ENCODE data around the gene PTF1A. TPM values are rescaled to one million over a fixed set of nuclear protein-coding genes. Genes with fewer than 3 reads are reported as not detected.

PTF1A gene
- total RNA-seq, 2 experiments from 2014 or later: not detected

DNA sequence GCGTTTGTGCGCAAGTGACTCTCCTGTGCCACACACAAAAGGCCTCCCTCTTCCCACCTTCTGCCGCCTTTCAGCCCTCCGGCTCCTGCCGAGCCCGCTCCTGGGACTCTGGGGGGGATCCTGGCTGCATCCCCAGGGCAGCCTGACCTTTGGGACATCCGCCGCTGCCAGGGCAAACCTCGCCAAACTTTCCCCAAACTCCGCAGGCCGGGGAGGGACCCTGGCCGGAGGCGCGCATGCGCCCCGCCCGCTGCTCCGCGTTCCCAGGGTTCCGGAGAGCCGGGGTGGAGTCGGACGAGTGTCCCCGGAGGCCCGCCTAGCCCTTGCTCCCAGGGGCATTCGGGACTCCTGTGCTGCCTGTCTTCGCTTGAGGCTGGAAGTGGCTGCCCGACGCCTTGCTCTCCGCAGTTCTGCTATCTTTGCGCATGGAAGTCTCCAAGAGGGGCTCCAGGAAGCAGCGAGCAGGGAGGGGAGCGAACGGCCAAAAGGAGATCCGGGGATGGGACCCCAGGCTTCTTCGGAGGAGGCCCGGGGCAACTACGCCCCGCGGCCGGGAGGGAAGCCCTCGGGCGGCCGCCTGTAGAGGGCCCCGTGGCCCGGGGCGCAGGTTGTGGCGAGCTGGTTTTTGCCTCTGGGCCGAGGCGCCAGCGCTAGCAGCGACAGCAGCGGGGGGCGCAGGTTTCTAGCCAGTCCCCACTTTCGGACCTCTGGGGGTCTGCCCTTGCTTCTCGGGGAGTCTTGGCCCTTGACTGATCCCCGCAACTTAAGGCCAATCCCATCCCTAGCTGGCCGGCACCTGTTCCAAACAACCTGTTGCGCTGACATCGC is 7.0 kb downstream of the PTF1A start:
- intact Hi-C loops (cut with micrococcal nuclease): no loop called here
- no peak for ATAC-seq
- Mint-ChIP-seq H3K36me3 (ENCODE audit: low read depth) (no peaks in the 10 kb centered on the region), H3K27me3 (peaks cover 72% of the 10 kb centered on the region), H3K4me3 (no peak overlapping the region), H3K4me1 (ENCODE audit: low read depth) (no peaks in the 10 kb centered on the region), H3K27ac (no peak overlapping the region), H3K9me3 (no peaks in the 10 kb centered on the region)
- CTCF ChIA-PET: no interaction called here
- TF ChIP-seq, protein P1, sequence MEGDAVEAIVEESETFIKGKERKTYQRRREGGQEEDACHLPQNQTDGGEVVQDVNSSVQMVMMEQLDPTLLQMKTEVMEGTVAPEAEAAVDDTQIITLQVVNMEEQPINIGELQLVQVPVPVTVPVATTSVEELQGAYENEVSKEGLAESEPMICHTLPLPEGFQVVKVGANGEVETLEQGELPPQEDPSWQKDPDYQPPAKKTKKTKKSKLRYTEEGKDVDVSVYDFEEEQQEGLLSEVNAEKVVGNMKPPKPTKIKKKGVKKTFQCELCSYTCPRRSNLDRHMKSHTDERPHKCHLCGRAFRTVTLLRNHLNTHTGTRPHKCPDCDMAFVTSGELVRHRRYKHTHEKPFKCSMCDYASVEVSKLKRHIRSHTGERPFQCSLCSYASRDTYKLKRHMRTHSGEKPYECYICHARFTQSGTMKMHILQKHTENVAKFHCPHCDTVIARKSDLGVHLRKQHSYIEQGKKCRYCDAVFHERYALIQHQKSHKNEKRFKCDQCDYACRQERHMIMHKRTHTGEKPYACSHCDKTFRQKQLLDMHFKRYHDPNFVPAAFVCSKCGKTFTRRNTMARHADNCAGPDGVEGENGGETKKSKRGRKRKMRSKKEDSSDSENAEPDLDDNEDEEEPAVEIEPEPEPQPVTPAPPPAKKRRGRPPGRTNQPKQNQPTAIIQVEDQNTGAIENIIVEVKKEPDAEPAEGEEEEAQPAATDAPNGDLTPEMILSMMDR (IDR thresholded peaks at IDR 0.05): no peak
- DNase-seq: no peak
- POLR2A ChIA-PET: no interaction called here

DNA sequence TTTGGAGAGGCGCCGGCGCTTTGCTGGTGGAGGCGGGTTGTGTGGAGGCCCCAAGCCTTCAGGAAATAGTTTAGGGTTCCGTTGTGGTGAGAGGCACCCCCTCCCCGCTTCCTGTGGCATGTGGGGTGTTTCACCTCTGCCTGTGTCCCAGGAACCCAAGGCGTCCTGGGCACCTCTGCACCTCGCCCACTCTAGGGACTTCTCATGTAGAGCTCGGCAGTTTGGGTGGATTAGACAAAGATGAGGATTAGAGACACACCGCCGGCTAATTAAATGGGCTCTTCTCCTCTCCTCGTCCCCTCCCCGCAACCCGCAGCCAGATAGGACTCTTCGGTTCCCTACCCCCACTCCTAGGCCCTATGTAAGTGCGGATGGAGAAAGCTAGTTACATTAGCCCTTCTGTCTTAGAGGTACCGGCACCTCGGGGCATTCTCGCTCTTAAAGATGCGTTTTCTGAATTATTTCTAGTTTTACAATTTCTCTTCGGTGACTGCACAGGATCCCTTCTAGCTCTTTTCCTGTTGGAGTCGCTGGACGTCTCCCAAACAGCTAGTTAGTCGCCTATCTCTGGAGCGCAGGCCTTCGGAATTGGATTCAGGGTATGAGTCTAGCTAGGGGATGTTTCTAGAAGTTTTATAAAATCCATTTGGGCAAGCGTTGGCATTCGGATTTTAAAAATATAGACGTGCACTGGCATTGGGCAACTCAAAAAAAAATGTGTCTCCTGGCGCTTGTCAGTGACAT is 7.8 kb downstream of the PTF1A start:
- Mint-ChIP-seq H3K4me1 (ENCODE audit: low read depth) (no peaks in the 10 kb centered on the region), H3K36me3 (ENCODE audit: low read depth) (no peaks in the 10 kb centered on the region), H3K27me3 (peaks cover 74% of the 10 kb centered on the region), H3K4me3 (no peak overlapping the region), H3K9me3 (no peaks in the 10 kb centered on the region), H3K27ac (no peak overlapping the region)
- no peak for DNase-seq
- ChIA-PET CTCF (no interaction called here), POLR2A (no interaction called here)
- intact Hi-C loops (cut with micrococcal nuclease): no loop called here
- TF ChIP-seq, protein P1 (IDR thresholded peaks at IDR 0.05): no peak
- ATAC-seq: no peak

DNA sequence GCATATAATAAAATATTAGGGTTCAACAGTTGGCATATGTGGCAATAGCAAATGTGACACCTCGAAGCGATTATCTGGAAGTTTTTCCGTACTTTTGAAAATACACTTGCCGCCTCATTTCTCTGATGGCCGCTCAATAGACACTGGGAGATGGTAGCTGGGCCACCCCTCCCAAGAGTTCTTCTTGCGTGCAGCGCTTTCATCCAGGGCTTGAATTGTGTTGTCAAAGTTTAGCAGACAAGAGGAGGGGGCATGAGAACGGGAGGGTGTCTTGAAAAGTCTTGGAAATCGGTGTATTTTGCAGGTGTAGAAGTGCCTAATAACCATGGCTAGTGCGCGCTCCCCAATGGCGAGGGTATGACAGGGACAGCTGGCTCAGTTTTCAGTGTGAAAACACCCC is 8.5 kb downstream of the PTF1A start:
- DNase-seq (no peak), ATAC-seq (no peak)
- intact Hi-C loops (cut with micrococcal nuclease): no loop called here
- ChIA-PET POLR2A (no interaction called here), CTCF (no interaction called here)
- Mint-ChIP-seq H3K36me3 (ENCODE audit: low read depth) (no peaks in the 10 kb centered on the region), H3K27me3 (peaks cover 70% of the 10 kb centered on the region), H3K27ac (no peak overlapping the region), H3K9me3 (no peaks in the 10 kb centered on the region), H3K4me1 (ENCODE audit: low read depth) (no peaks in the 10 kb centered on the region), H3K4me3 (no peak overlapping the region)
- TF ChIP-seq, protein P1 (IDR thresholded peaks at IDR 0.05): no peak

DNA sequence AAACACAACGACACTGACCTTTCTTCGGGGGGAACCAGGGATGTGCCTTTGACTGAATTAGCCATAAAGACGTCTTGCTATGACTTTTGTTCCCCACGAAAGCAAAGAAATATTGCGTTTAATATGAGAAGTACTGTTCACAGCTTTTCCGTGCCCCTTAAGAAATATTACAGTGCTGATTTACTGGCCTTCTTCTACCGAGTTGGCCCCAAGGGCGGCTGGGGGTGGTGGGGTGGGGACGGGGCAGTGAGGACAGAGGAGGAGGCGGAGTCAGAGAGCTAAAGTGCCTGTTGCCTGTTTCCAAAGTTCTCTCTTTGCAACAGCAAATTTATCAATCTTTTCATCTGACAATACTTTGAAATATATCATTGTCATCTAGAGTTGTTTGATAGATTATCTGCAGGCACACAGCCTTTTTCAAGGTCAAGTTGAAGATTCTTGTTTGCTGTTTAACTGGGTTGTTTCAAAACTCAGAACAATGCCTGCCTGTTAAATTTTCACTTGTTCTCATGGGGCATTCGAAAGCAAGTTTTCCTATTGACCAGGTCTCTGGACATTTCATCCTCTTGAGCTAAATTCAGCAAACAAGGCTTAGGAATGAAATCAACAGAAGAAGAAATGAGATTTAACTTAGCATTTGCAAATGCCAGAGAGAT is 9.0 kb downstream of the PTF1A start:
- Mint-ChIP-seq H3K4me1 (ENCODE audit: low read depth) (no peaks in the 10 kb centered on the region), H3K4me3 (no peak overlapping the region), H3K36me3 (ENCODE audit: low read depth) (no peaks in the 10 kb centered on the region), H3K9me3 (no peaks in the 10 kb centered on the region), H3K27me3 (peaks cover 66% of the 10 kb centered on the region), H3K27ac (no peak overlapping the region)
- TF ChIP-seq, protein P1 (IDR thresholded peaks at IDR 0.05): no peak
- intact Hi-C loops (cut with micrococcal nuclease): no loop called here
- no peak for ATAC-seq
- POLR2A ChIA-PET: no interaction called here
- no peak for DNase-seq
- CTCF ChIA-PET: interaction anchor here (1.3 to 1.8 kb wide), 2 partner anchors 43 to 93 kb away, joined by 3 to 7 read pairs; no protein-coding TSS in a partner anchor

All from activated CD8-positive, alpha-beta T cell treated with anti-CD3 and anti-CD28 coated beads for 36 hours (primary cell).